HG03354 (cell line): ENCODE data around the gene CITED1.

Experiments used
- ATAC-seq: cut with Tn5 transposase; IDR thresholded peaks from one replicate; pipeline ENCODE4 v1.9.1; 2021; ENCODE audit warnings: mild to moderate bottlenecking; ENCODE audit not compliant: unreplicated experiment, poor library complexity, severe bottlenecking

CITED1 gene

DNA sequence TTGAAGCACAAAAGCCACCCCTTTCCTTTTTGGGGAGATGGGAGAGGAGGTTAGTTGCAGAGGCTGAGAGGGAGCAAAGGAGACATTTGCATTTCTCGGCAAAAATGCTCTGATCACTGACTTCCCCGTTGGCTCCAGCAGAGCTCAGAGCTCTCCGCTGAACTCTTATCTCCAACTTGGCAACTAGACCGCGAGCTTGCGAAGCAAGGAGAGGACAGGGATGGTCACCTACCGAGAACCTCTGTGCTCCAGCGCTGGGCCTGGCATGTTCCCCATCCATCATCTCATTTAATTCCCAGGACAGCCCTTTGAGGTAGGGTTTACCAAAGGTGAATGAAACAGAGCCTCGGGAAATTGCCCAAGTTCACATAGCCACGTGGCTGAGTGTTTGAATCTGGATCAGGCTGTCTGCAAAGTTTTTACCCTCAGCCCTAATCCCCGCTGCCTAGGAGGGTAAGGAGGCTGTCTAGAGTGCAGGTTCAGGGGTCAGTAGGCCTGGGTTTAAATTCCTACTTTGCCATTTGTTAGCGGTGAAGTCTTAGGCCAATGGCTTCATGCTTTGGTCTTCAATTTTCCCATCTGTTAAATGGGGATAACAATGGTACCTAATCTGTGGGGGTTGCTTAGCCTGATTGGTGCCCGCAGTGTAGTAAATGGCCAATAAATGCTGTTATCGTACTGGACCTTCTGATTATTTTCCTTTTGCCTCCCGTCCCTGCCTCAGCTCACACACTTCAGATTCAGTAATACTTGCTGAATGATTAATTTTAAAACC lies 3.8 kb upstream of the CITED1 start:
- no peak for ATAC-seq

GRCh38 chrX:72308566-72309296 lies 3.0 kb upstream of the CITED1 start:
- ATAC-seq = peak; percentile 49

DNA sequence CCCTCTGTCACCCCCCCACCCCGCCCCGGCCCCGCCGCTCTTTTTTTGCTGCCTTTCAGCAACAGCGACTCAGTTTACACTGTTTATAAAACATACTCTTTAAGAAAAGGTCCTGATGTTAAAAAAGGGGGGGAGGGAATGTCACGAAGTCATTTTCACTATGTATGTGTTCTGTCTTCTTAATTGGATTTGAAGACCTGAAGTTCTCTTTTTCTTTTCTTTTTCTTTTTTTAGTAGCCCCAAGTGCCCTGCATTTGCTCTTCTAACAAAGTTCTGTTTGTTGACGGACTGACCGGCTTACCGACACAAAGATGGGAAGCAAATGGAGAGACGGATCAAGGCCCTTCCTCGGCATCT lies 2.5 kb upstream of the CITED1 start:
- ATAC-seq = no peak

GRCh38 chrX:72307646-72308051 lies 1.9 kb upstream of the CITED1 start:
- ATAC-seq = no peak

GRCh38 chrX:72306851-72307645 lies 1.3 kb upstream of the CITED1 start:
- ATAC-seq = peak; percentile 70

DNA sequence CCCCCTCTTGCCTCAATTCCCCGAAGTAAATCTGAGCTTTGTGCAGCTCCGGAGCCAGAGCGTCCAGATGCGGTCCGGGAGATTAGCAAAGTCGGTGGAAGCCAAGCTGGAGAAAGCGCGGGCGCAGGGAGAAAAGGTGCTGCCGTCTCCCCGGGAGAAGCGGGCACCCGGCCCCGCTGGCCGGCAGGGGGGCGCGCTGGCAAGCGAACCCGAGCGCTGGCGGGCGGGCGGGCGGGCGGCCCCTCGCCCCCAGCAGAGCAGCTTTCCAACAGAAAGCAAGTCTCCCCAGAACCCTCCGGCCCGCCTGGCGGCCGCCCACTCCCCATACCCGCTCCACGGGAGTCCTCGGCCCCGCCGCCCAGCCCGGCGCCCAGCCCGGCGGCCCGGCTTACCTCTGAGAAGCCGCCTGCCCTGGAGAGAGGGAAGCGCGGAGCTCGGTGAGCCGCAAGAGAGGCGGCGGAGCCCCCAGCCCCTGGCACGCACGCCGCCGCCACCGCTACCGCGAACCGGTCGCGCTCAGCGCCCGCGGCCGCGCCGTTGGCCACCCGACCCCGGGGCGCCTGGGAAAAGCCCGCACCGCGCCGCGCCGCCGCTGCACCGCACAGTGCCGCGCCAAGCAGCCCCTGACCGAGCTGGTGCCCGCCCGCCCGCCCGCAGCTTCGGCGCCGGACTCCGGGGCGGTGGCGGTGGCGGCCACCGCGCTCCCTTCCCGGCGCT lies 529 bp upstream of the CITED1 start:
- ATAC-seq = peak; percentile 13

- no peak for ATAC-seq
Observed at GRCh38 chrX:72304877-72305276, 837 bp downstream of the CITED1 start.

- ATAC-seq = no peak
Observed at GRCh38 chrX:72301781-72302180, 3.9 kb downstream of the CITED1 start.

DNA sequence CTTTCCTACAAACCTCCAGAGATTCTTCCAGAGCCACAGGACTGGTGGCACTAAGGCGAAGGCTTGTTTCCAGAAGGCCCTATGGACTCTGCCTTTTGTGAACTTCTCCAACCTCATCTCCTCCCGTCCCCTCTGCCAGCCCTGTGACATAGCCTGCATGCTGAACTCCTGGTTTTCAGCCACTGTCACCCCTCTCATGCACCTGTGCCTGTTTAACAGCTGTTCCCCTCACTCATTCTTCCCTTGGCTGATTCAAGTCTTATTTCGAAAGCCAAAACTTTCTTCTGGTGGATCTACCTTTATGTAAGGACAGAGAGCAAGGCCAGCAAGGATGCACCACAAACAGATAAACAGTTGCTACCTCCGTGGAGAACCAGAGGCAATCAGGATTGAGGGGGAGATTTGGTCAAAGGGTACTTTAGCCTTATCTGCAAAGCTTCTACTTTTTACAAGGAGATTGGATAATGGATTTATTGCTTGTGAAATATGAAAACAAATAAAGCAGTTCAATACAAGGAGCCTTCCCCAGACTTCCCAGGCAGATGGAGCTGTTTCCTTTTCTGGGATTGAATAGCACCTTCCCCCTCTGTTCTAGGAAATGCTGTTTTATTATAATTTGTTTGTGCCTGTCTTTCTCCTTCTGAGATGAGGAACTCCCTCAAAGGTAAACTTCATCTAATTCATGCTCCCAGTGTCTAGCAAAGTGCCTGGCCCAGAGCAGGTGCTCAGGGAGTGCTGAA lies 5.7 kb downstream of the CITED1 start:
- no peak for ATAC-seq

GRCh38 chrX:72297953-72298730 lies 7.6 kb downstream of the CITED1 start:
- ATAC-seq = no peak

GRCh38 chrX:72296991-72297390 lies 8.7 kb downstream of the CITED1 start:
- no peak for ATAC-seq

- no peak for ATAC-seq
Observed at GRCh38 chrX:72295745-72296144, 10.0 kb downstream of the CITED1 start.

DNA sequence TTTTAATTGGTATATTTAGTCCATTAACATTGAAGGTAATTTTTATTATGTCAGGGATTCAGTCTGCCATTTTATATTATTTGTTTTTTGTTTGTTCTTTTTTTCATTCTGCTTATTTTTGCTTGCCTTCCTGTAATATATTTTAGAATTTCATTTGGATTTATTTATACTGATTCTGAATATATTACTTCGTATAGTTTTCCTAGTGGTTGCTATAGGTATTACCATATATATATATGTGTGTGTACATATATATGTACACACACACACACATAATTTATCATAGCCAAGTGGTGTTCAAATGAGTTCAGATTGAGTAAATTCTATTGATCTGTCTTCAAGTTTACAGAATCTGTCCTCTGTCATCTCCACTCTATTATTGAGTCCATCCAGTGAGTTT lies 11.2 kb downstream of the CITED1 start:
- ATAC-seq = no peak

DNA sequence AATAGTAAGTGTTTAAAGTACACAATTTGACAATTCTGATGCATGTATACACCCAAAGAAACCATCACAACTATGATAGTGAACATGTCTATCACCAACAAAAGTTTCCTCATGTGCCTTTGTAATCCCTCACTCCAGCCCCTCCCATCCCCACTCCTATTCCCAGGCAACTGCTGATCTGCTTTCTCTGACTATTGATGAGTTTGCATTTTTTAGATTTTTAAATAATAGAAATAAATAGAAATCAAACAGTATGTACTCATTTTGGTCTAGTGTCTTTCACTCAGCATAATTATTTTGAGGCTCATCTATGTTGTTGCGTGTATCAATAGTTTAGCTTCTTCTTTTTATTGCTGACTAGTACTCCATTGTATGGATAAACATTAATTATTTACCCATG lies 23.4 kb downstream of the CITED1 start:
- ATAC-seq = no peak

- ATAC-seq = no peak
Observed at GRCh38 chrX:72280321-72280845, 25.3 kb downstream of the CITED1 start.

- ATAC-seq = peak; percentile 34
Observed at GRCh38 chrX:72276478-72276953, 29.2 kb downstream of the CITED1 start.

DNA sequence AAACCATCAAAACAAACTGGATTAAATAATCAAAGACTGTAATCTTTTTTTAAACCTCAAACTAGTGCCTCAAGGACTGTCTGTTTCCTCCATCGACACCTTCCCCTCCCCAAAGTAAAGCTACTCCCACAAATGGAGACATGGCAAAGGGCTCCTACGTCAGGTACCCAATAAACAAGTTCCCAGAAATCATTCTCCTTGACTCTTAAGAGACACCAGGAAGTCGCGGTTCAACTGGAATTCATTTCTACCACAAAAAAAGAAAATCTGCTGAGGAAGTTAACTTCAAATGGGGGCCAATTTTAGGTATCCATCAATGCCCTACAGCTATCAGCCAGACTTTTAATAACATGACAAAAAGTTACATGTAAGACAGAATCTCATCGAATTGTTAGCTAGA lies 31.2 kb downstream of the CITED1 start:
- no peak for ATAC-seq

GRCh38 chrX:72273718-72274117 lies 32.0 kb downstream of the CITED1 start:
- no peak for ATAC-seq
